ENCODE measurements around the gene MGME1.
A peak's percentile ranks its signal among the peaks of the same experiment; 100 is the strongest.

Gene MGME1

GRCh38 chr20:17968366-17969277, at the start of gene MGME1, which contains the start of gene SNX5:
TSS of gene MGME1 (plus strand) at chr20:17969018. CDS start at chr20:17969860, 842 bp downstream.
TSS of gene SNX5 (minus strand) at chr20:17968794. CDS start at chr20:17968425, 369 bp downstream.
- peak; percentile 99 to 100 (median 99) for DNase-seq (ENCODE audit: low read depth in 3 of 3)

- DNase-seq (ENCODE audit: low read depth in 3 of 3) = no peak
Observed at GRCh38 chr20:17919149-17919548, 49.7 kb upstream of the MGME1 start.

GRCh38 chr20:17921774-17922173, 47.0 kb upstream of the MGME1 start:
- DNase-seq (ENCODE audit: low read depth in 3 of 3) = no peak

- no peak for DNase-seq (ENCODE audit: low read depth in 3 of 3)
Observed at GRCh38 chr20:17925141-17925939, 43.5 kb upstream of the MGME1 start.

GRCh38 chr20:17925940-17926300, 42.9 kb upstream of the MGME1 start:
- no peak for DNase-seq (ENCODE audit: low read depth in 3 of 3)

- no peak for DNase-seq (ENCODE audit: low read depth in 3 of 3)
Observed at GRCh38 chr20:17928211-17928611, 40.6 kb upstream of the MGME1 start.

- no peak for DNase-seq (ENCODE audit: low read depth in 3 of 3)
Observed at GRCh38 chr20:17928633-17929311, 40.0 kb upstream of the MGME1 start.

- no peak for DNase-seq (ENCODE audit: low read depth in 3 of 3)
Observed at GRCh38 chr20:17931513-17931912, 37.3 kb upstream of the MGME1 start.

GRCh38 chr20:17932396-17932795, 36.4 kb upstream of the MGME1 start:
- DNase-seq (ENCODE audit: low read depth in 3 of 3) = no peak

GRCh38 chr20:17933121-17933520, 35.7 kb upstream of the MGME1 start:
- no peak for DNase-seq (ENCODE audit: low read depth in 3 of 3)

GRCh38 chr20:17933711-17934110, 35.1 kb upstream of the MGME1 start:
- DNase-seq (ENCODE audit: low read depth in 3 of 3) = no peak

- no peak for DNase-seq (ENCODE audit: low read depth in 3 of 3)
Observed at GRCh38 chr20:17934141-17934862, 34.5 kb upstream of the MGME1 start.

GRCh38 chr20:17935186-17935585, 33.6 kb upstream of the MGME1 start:
- DNase-seq (ENCODE audit: low read depth in 3 of 3) = no peak

GRCh38 chr20:17935761-17936160, 33.1 kb upstream of the MGME1 start:
- DNase-seq (ENCODE audit: low read depth in 3 of 3) = no peak

- no peak for DNase-seq (ENCODE audit: low read depth in 3 of 3)
Observed at GRCh38 chr20:17936286-17936760, 32.5 kb upstream of the MGME1 start.

GRCh38 chr20:17936761-17937732, 31.8 kb upstream of the MGME1 start:
- no peak for DNase-seq (ENCODE audit: low read depth in 3 of 3)

GRCh38 chr20:17938871-17939619, 29.8 kb upstream of the MGME1 start:
- DNase-seq (ENCODE audit: low read depth in 3 of 3) = peak in 1 of 3 donors; percentile 44

GRCh38 chr20:17939622-17940223, 29.1 kb upstream of the MGME1 start:
- DNase-seq (ENCODE audit: low read depth in 3 of 3) = no peak

All from stimulated activated CD4-positive, alpha-beta T cell treated with anti-CD3 and anti-CD28 coated beads, TNF-alpha, amount 100 ng/mL, for 48 hours (primary cell).